ENCODE measurements around the gene ST8SIA6. TPM values are rescaled to one million over a fixed set of nuclear protein-coding genes. Genes with fewer than 3 reads are reported as not detected.

The ST8SIA6 gene
- total and polyA plus RNA-seq, 4 donors: 0.43 to 22.0 (median 2.9) TPM

DNA sequence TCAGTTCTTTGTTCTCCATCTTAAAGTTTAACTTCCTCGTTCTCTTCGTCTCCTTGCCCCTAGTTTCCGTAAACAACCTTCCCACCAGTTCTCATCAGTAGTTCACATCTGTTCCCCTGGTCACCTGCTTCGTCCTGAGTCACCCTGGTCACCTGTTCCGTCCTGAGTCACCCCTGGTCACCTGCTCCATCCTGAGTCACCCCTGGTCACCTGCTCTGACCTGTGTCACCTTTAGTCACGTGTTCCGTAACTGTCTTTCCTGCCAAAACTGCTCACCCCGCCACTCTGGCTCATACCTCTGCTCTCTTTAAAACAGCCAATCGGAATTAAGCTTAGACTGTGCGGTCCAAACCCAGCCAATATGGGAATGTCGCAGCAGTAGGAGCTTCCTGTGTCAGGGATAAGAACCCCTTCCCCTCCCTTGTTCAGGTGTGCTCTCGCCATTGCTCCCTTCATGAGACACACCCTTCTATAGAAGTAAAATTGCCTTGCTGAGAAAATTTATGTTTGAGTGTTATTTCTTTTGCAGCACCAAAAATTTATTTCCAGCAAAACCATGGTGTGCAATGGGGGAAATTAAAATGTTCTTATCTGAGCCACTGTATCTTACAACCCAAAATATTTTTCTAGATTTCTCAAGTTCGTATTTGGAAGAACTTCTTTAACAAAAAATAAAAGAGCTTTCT is 114.1 kb downstream of the ST8SIA6 start:
- Histone ChIP-seq H3K9ac (ENCODE audit: insufficient read depth in 1 of 2, low read length in 2 of 2) (no peak overlapping the region), H3K27ac (ENCODE audit: low read depth in 1 of 2, low read length in 1 of 2) (no peak overlapping the region), H3K36me3 (ENCODE audit: control insufficient read depth in 4 of 4, insufficient read depth in 4 of 4, low read length in 4 of 4) (peaks cover 0 to 1% (median 0%) of the 10 kb centered on the region in 4 donors), H3K4me3 (no peak overlapping the region), H3K4me1 (ENCODE audit: control insufficient read depth in 5 of 5, insufficient read depth in 5 of 5, low read length in 5 of 5) (no peaks in the 10 kb centered on the region), H3K9me3 (ENCODE audit: control insufficient read depth in 4 of 4, insufficient read depth in 3 of 4, low read length in 3 of 4) (peaks cover 0 to 9% (median 3%) of the 10 kb centered on the region in 4 donors), H3K27me3 (ENCODE audit: control insufficient read depth in 3 of 3, insufficient read depth in 3 of 3, low read length in 2 of 3) (no peaks in the 10 kb centered on the region)
- no peak for TF ChIP-seq CTCF (IDR thresholded peaks at IDR 0.05; ENCODE audit: control extremely low read depth, extremely low read depth)
- DNase-seq (no peak), ATAC-seq (ENCODE audit: insufficient read depth, low FRiP score) (no peak)
- WGBS, 2 donors: 86 to 89% methylated on average over 13 of the region's 13 CpGs

DNA sequence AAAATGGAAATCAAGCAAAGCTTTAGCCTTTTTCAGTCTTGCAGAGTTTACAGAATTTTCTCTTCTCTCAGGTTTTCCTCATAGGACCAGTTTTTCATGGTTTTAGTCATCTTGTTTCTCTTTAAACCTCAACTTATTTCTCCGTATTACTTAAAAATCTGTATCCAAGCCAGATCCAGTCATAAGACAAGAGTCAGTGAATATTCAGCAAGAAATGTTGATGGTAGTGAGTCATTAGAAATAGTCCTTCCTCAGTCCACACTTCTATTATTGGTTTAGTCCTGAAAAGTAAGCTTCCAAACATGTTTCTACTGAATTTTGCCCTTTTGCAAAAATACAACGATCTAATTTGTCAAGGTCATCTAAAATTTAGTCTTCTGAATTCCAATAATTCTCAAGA is 119.3 kb downstream of the ST8SIA6 start:
- no peak overlapping the region for H3K27ac ChIP-seq (ENCODE audit: low read depth in 1 of 2, low read length in 1 of 2)
- 73 to 86% methylated on average over 2 of the region's 2 CpGs for WGBS, 2 donors
- no peak for DNase-seq
- peaks cover 0 to 2% (median 1%) of the 10 kb centered on the region in 4 donors for H3K9me3 ChIP-seq (ENCODE audit: control insufficient read depth in 4 of 4, insufficient read depth in 3 of 4, low read length in 3 of 4)
- ATAC-seq (ENCODE audit: insufficient read depth, low FRiP score): no peak
- no peaks in the 10 kb centered on the region for H3K27me3 ChIP-seq (ENCODE audit: control insufficient read depth in 3 of 3, insufficient read depth in 3 of 3, low read length in 2 of 3)
- no peak overlapping the region for H3K4me3 ChIP-seq
- H3K36me3 ChIP-seq (ENCODE audit: control insufficient read depth in 4 of 4, insufficient read depth in 4 of 4, low read length in 4 of 4): peaks cover 0 to 1% (median 0%) of the 10 kb centered on the region in 4 donors
- no peak overlapping the region for H3K9ac ChIP-seq (ENCODE audit: insufficient read depth in 1 of 2, low read length in 2 of 2)
- H3K4me1 ChIP-seq (ENCODE audit: control insufficient read depth in 5 of 5, insufficient read depth in 5 of 5, low read length in 5 of 5): peaks cover 0 to 3% (median 0%) of the 10 kb centered on the region in 5 donors
- TF ChIP-seq CTCF (IDR thresholded peaks at IDR 0.05; ENCODE audit: control extremely low read depth, extremely low read depth): no peak

GRCh38 chr10:17330501-17330900 is 123.9 kb downstream of the ST8SIA6 start:
- peak in 2 of 3 donors; percentile 58 to 63 for DNase-seq
- no peak overlapping the region for H3K27ac ChIP-seq (ENCODE audit: low read depth in 1 of 2, low read length in 1 of 2)
- H3K9ac ChIP-seq (ENCODE audit: insufficient read depth in 1 of 2, low read length in 2 of 2): no peak overlapping the region
- no peaks in the 10 kb centered on the region for H3K27me3 ChIP-seq (ENCODE audit: control insufficient read depth in 3 of 3, insufficient read depth in 3 of 3, low read length in 2 of 3)
- H3K4me3 ChIP-seq: no peak overlapping the region
- no peak for TF ChIP-seq CTCF (IDR thresholded peaks at IDR 0.05; ENCODE audit: control extremely low read depth, extremely low read depth)
- H3K36me3 ChIP-seq (ENCODE audit: control insufficient read depth in 4 of 4, insufficient read depth in 4 of 4, low read length in 4 of 4): no peaks in the 10 kb centered on the region
- H3K4me1 ChIP-seq (ENCODE audit: control insufficient read depth in 5 of 5, insufficient read depth in 5 of 5, low read length in 5 of 5): peaks cover 0 to 12% (median 0%) of the 10 kb centered on the region in 5 donors
- ATAC-seq (ENCODE audit: insufficient read depth, low FRiP score): no peak
- peaks cover 0 to 4% (median 0%) of the 10 kb centered on the region in 4 donors for H3K9me3 ChIP-seq (ENCODE audit: control insufficient read depth in 4 of 4, insufficient read depth in 3 of 4, low read length in 3 of 4)
- WGBS, 2 donors: 70 to 72% methylated on average over 2 of the region's 2 CpGs
